Kidney (tissue), 22 donors: ENCODE measurements around the gene CTAG1B. TPM values are rescaled to one million over a fixed set of nuclear protein-coding genes. Genes with fewer than 3 reads are reported as not detected.
"Not testable (repeated sequence)": the region's sequence is repeated elsewhere in the genome, so short reads cannot be mapped to it uniquely, and the experiment has no call there.

Experiments used
- DNase-seq, 5 donors: peaks; one replicate each; pipeline ENCODE4 v3.0.0-alpha.2; 2013 to 2020
- FAIRE-seq: peaks from 2 replicates; lab custom pipeline; 2012; peaks lifted over from hg19 to GRCh38; lab: Jason Lieb, UNC
- H3K27ac ChIP-seq, 2 donors: one replicate each; pipeline ENCODE4 v1.7.0; 2013; ENCODE audit warnings: low read depth in 2 of 2, low read length in 2 of 2, inconsistent platforms in 1 of 2
- H3K27me3 ChIP-seq: one replicate; pipeline ENCODE4 v1.7.1; 2013; ENCODE audit warnings: low read length, inconsistent platforms; ENCODE audit not compliant: control insufficient read depth, insufficient read depth
- H3K36me3 ChIP-seq, 3 donors: one replicate each; pipeline versions ENCODE4 v1.7.0 to v1.7.1; 2013; ENCODE audit warnings: low read length in 3 of 3, control low read depth in 1 of 3, inconsistent platforms in 1 of 3; ENCODE audit not compliant: insufficient read depth in 3 of 3, control insufficient read depth in 2 of 3
- H3K4me1 ChIP-seq, 3 donors: one replicate each; pipeline versions ENCODE4 v1.7.0 to v1.7.1; 2013; ENCODE audit warnings: low read length in 3 of 3, inconsistent platforms in 1 of 3, low read depth in 1 of 3; ENCODE audit not compliant: control insufficient read depth in 2 of 3, insufficient read depth in 2 of 3
- H3K4me3 ChIP-seq, 3 donors: one replicate each; pipeline versions ENCODE4 v1.7.0 to v1.8.1; 2013; ENCODE audit warnings: low read length in 3 of 3, control low read depth in 1 of 3, inconsistent platforms in 1 of 3
- H3K9ac ChIP-seq, 3 donors: one replicate each; pipeline versions ENCODE4 v1.7.0 to v1.7.1; 2013; ENCODE audit warnings: low read length in 3 of 3, control low read depth in 1 of 3, inconsistent platforms in 1 of 3
- H3K9me3 ChIP-seq, 3 donors: one replicate each; pipeline versions ENCODE4 v1.7.0 to v1.7.1; 2013; ENCODE audit warnings: low read length in 3 of 3, control low read depth in 1 of 3, inconsistent platforms in 1 of 3; ENCODE audit not compliant: control insufficient read depth in 2 of 3, insufficient read depth in 1 of 3
- CTCF ChIP-seq: IDR thresholded peaks from 3 replicates; pipeline ENCODE4 v1.5.1; 2012; ENCODE audit warnings: mild to moderate bottlenecking, moderate library complexity, borderline replicate concordance; ENCODE audit not compliant: insufficient read depth; ENCODE audit errors: extremely low read depth
- intact Hi-C: fragments of 100-400 bp; cut with DNase I; formaldehyde crosslinking; loops from one replicate; pipeline ENCODE4 v1.11.1; 2022
- long read RNA-seq, 10 donors: library from polyadenylated mRNA in 1 of 10; unstranded in 1 of 10; transcript quantifications; one replicate each; pipeline ENCODE4 v2.0.0 and lab custom pipeline, GENCODE V29; 2021 to 2026
- polyA plus RNA-seq: library from polyadenylated mRNA; stranded (reverse); fragments of 350-450 nt; fragmentation: Illumina TruSeq; extraction: RNeasy Lipid Tissue Mini Kit (QIAGEN cat#74804); gene quantifications from one replicate; pipeline ENCODE4 v1.2.3, GENCODE V29; 2014; ENCODE audit warnings: low read depth, low replicate concordance; ENCODE audit not compliant: insufficient read depth
- total RNA-seq: library from RNA; stranded (reverse); fragmentation: NEBNext Ultra II Directional; extraction: Animal tissue kit (Norgen Biotek cat#: 25700); gene quantifications from one replicate; pipeline ENCODE4 v1.2.1, GENCODE V29; 2021
- donor health status: control.
- donor health status: control.
- donor health status: control.
- donor health status: control.
- donor health status: control.
- donor health status: DM: yes; HTN: yes; CAD: no.
- donor health status: Normal renal cell carcinoma (clear cell type).

The CTAG1B gene
- total RNA-seq, result not detected
- polyA plus RNA-seq, result not detected
- long read RNA-seq, donor 1, result 0 reads
- long read RNA-seq, donor 2, result 0 reads
- long read RNA-seq, donor 3, result 0 reads
- long read RNA-seq, donor 4, result 0 reads
- long read RNA-seq, donor 5, result 0 reads
- long read RNA-seq, donor 6, result 0 reads
- long read RNA-seq, donor 7, result 0 reads
- long read RNA-seq, donor 8, result 0 reads
- long read RNA-seq, donor 9, result 0 reads
- long read RNA-seq, donor 10, result 0 reads

- H3K27me3 ChIP-seq, H3K9ac ChIP-seq, DNase-seq, H3K27ac ChIP-seq, H3K36me3 ChIP-seq, H3K4me1 ChIP-seq, H3K9me3 ChIP-seq, FAIRE-seq, intact Hi-C loops, H3K4me3 ChIP-seq: not testable (repeated sequence)
These were observed at the start of gene CTAG1B for GRCh38 chrX:154619182-154619581. Gene CTAG1B (minus strand): TSS chrX:154619282. CDS start chrX:154619218, 64 bp downstream.

- DNase-seq (no peak), FAIRE-seq (no peak)
- no peak overlapping the region for H3K9ac ChIP-seq
- no peaks in the 10 kb centered on the region for H3K36me3 ChIP-seq
- no peak overlapping the region for H3K4me3 ChIP-seq
- no peaks in the 10 kb centered on the region for H3K27me3 ChIP-seq
- H3K9me3 ChIP-seq, result no peaks in the 10 kb centered on the region
- H3K27ac ChIP-seq, result no peak overlapping the region
- intact Hi-C loops, result no loop called here
- H3K4me1 ChIP-seq, result no peaks in the 10 kb centered on the region
- no peak for TF ChIP-seq CTCF
These were observed 42.8 kb upstream of the CTAG1B start for GRCh38 chrX:154661899-154662298.

DNA sequence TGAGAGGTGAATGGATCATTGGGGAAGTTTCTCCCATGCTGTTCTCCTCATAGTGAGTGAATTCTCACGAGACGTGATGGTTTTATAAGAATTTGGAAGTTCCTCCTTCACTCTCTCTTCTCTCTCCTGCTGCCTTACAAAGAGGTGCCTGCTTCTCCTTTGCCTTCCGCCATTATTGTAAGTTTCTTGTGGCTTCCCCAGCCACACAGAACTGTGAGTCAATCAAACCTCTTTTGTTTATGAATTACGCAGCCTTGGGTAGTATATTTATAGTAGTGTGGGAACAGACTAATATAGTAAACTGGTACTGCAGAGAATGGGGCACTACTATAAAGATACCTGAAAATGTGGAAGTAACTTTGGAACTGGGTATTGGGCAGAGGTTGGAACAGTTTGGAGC lies 42.1 kb upstream of the CTAG1B start:
- FAIRE-seq (no peak), DNase-seq (no peak)
- Histone ChIP-seq H3K9ac (no peak overlapping the region), H3K4me1 (no peaks in the 10 kb centered on the region), H3K9me3 (no peaks in the 10 kb centered on the region), H3K4me3 (no peak overlapping the region), H3K27ac (no peak overlapping the region), H3K36me3 (no peaks in the 10 kb centered on the region), H3K27me3 (no peaks in the 10 kb centered on the region)
- TF ChIP-seq CTCF, result no peak
- intact Hi-C loops, result no loop called here

- Histone ChIP-seq H3K9me3 (no peaks in the 10 kb centered on the region), H3K9ac (no peak overlapping the region), H3K36me3 (no peaks in the 10 kb centered on the region), H3K27me3 (no peaks in the 10 kb centered on the region), H3K4me1 (no peaks in the 10 kb centered on the region), H3K4me3 (no peak overlapping the region), H3K27ac (no peak overlapping the region)
- DNase-seq, result peak in 2 of 5 donors; percentile 19 to 27
- TF ChIP-seq CTCF, result no peak
- no peak for FAIRE-seq
- intact Hi-C loops, result no loop called here
These were observed 41.5 kb upstream of the CTAG1B start for GRCh38 chrX:154660541-154660940.
